ENCODE data around the gene ALG8. TPM values are rescaled to one million over a fixed set of nuclear protein-coding genes. Genes with fewer than 3 reads are reported as not detected.

ALG8 gene
- total and polyA plus RNA-seq, 3 experiments from 2014 or later, result 43.4 to 48.9 (median 46.9) TPM

DNA sequence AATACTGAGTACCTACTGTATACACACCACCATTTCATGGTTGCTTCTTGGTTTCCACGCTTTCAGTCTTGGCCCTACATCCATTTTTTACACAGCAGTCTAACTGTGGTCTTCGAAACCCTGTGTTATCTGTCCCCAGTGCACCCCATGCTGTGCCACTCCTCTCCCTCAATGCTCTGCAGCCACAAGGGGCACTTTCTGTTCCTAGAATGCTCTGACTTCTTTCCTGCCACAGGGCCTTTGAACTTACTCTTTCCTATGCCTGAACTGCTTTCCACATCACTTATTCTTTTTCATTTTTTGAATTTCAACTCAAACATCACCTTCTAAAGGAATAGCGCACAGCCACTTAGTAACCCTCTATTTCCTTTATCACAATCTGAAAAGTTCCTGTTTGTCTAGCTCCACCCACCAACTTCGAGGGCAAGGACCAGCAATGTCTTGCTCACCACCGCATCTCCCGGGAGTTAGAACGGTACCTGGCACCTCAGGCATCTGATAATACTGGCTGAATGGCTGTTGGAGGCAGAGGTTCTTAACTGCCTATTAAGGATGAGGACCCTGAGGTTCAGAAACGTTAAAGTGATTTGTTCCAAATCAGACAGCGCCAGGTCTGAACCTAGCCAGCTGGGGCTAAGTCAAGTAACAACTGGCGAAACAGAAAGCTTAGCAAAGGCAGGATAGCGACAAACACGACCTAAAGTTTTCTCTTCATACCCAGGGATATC is 568 bp downstream of the ALG8 start:
- peaks cover 0 to 1% of the 10 kb centered on the region in 2 donors for H3K27me3 Mint-ChIP-seq
- no peaks in the 10 kb centered on the region for H3K9me3 ChIP-seq (ENCODE audit: low read length)
- H3K4me1 ChIP-seq (ENCODE audit: insufficient read depth, low read length), result peaks cover 11% of the 10 kb centered on the region
- POLR2A ChIA-PET, result interaction anchor here (0.5 to 1.5 kb wide), 7 partner anchors 38 to 436 kb away, joined by 3 to 7 read pairs (median 4); partner anchors contain the start of genes GAB2, INTS4, KCTD21 and NARS2
- CTCF ChIA-PET, result interaction anchor here (0.9 to 1.9 kb wide), 6 partner anchors 11 to 426 kb away, joined by 3 to 8 read pairs (median 5); partner anchors contain the start of gene INTS4
- DNase-seq, result peak in 1 of 5 donors; percentile 6
- no peaks in the 10 kb centered on the region for H3K27me3 ChIP-seq (ENCODE audit: insufficient read depth, low read length, poor library complexity, severe bottlenecking)
- peak overlapping the region; percentile 75 for H3K4me3 ChIP-seq (ENCODE audit: low read length)
- peak overlapping the region; percentile 90 to 99 (median 95) for H3K4me3 Mint-ChIP-seq
- H3K4me1 Mint-ChIP-seq, result peaks cover 36 to 46% (median 44%) of the 10 kb centered on the region in 3 donors
- no peaks in the 10 kb centered on the region for H3K9me3 Mint-ChIP-seq
- no peaks in the 10 kb centered on the region for H3K36me3 ChIP-seq (ENCODE audit: insufficient read depth, low read length)
- H3K27ac ChIP-seq (ENCODE audit: low read depth, low read length), result peak overlapping the region; percentile 79
- H3K36me3 Mint-ChIP-seq, result peaks cover 4 to 39% (median 6%) of the 10 kb centered on the region in 3 donors
- peak overlapping the region; percentile 87 to 98 (median 94) for H3K27ac Mint-ChIP-seq

- ChIA-PET POLR2A (interaction anchor here (1.1 kb wide), 1 partner anchor 45 kb away, joined by 3 read pairs; no protein-coding TSS in a partner anchor), CTCF (interaction anchor here (0.7 to 1.9 kb wide), 3 partner anchors 60 to 426 kb away, joined by 3 to 6 read pairs (median 6); partner anchors contain the start of gene INTS4)
- H3K27ac ChIP-seq (ENCODE audit: low read depth, low read length), result no peak overlapping the region
- Mint-ChIP-seq H3K27ac (peak overlapping the region in 7 of 8 donors; percentile 83 to 97 (median 89)), H3K36me3 (peaks cover 4 to 38% (median 5%) of the 10 kb centered on the region in 3 donors), H3K27me3 (peaks cover 0 to 1% of the 10 kb centered on the region in 2 donors), H3K4me1 (peaks cover 36 to 46% (median 44%) of the 10 kb centered on the region in 3 donors), H3K4me3 (peak overlapping the region; percentile 46 to 97 (median 93)), H3K9me3 (no peaks in the 10 kb centered on the region)
- H3K27me3 ChIP-seq (ENCODE audit: insufficient read depth, low read length, poor library complexity, severe bottlenecking), result no peaks in the 10 kb centered on the region
- no peaks in the 10 kb centered on the region for H3K36me3 ChIP-seq (ENCODE audit: insufficient read depth, low read length)
- H3K4me3 ChIP-seq (ENCODE audit: low read length), result no peak overlapping the region
- no peaks in the 10 kb centered on the region for H3K9me3 ChIP-seq (ENCODE audit: low read length)
- no peak for DNase-seq
- peaks cover 11% of the 10 kb centered on the region for H3K4me1 ChIP-seq (ENCODE audit: insufficient read depth, low read length)
Measured at GRCh38 chr11:78138291-78138690, 1.1 kb downstream of the ALG8 start.

GRCh38 chr11:78132475-78132874 is 7.0 kb downstream of the ALG8 start:
- Histone ChIP-seq H3K4me3 (ENCODE audit: low read length) (no peak overlapping the region), H3K27ac (ENCODE audit: low read depth, low read length) (no peak overlapping the region), H3K4me1 (ENCODE audit: insufficient read depth, low read length) (no peaks in the 10 kb centered on the region), H3K27me3 (ENCODE audit: insufficient read depth, low read length, poor library complexity, severe bottlenecking) (no peaks in the 10 kb centered on the region), H3K36me3 (ENCODE audit: insufficient read depth, low read length) (no peaks in the 10 kb centered on the region), H3K9me3 (ENCODE audit: low read length) (no peaks in the 10 kb centered on the region)
- Mint-ChIP-seq H3K27me3 (no peaks in the 10 kb centered on the region), H3K36me3 (peaks cover 3 to 18% (median 4%) of the 10 kb centered on the region in 3 donors), H3K4me1 (peaks cover 14 to 24% (median 18%) of the 10 kb centered on the region in 3 donors), H3K27ac (peak overlapping the region in 1 of 8 donors; percentile 34), H3K9me3 (no peaks in the 10 kb centered on the region), H3K4me3 (no peak overlapping the region)
- ChIA-PET POLR2A (no interaction called here), CTCF (no interaction called here)
- DNase-seq, result no peak

- Mint-ChIP-seq H3K4me3 (no peak overlapping the region), H3K27ac (peak overlapping the region in 2 of 8 donors; percentile 5 to 54), H3K9me3 (no peaks in the 10 kb centered on the region), H3K27me3 (no peaks in the 10 kb centered on the region), H3K4me1 (peaks cover 10 to 20% (median 13%) of the 10 kb centered on the region in 3 donors), H3K36me3 (peaks cover 3 to 13% (median 4%) of the 10 kb centered on the region in 3 donors)
- DNase-seq, result no peak
- H3K27ac ChIP-seq (ENCODE audit: low read depth, low read length), result no peak overlapping the region
- H3K36me3 ChIP-seq (ENCODE audit: insufficient read depth, low read length), result no peaks in the 10 kb centered on the region
- ChIA-PET CTCF (interaction anchor here (0.6 to 1.0 kb wide), 2 partner anchors 8 to 13 kb away, joined by 3 to 4 read pairs; partner anchors contain the start of gene ALG8), POLR2A (no interaction called here)
- H3K9me3 ChIP-seq (ENCODE audit: low read length), result no peaks in the 10 kb centered on the region
- no peaks in the 10 kb centered on the region for H3K27me3 ChIP-seq (ENCODE audit: insufficient read depth, low read length, poor library complexity, severe bottlenecking)
- no peaks in the 10 kb centered on the region for H3K4me1 ChIP-seq (ENCODE audit: insufficient read depth, low read length)
- H3K4me3 ChIP-seq (ENCODE audit: low read length), result no peak overlapping the region
Measured at GRCh38 chr11:78131956-78132355, 7.5 kb downstream of the ALG8 start.

GRCh38 chr11:78127403-78127802 is 12.0 kb downstream of the ALG8 start:
- no peak overlapping the region for H3K27ac ChIP-seq (ENCODE audit: low read depth, low read length)
- peaks cover 11% of the 10 kb centered on the region for H3K36me3 ChIP-seq (ENCODE audit: insufficient read depth, low read length)
- Mint-ChIP-seq H3K27me3 (no peaks in the 10 kb centered on the region), H3K27ac (no peak overlapping the region), H3K4me3 (no peak overlapping the region), H3K36me3 (peaks cover 0 to 13% (median 1%) of the 10 kb centered on the region in 3 donors), H3K9me3 (no peaks in the 10 kb centered on the region), H3K4me1 (peaks cover 5 to 14% (median 13%) of the 10 kb centered on the region in 3 donors)
- ChIA-PET POLR2A (no interaction called here), CTCF (no interaction called here)
- no peak overlapping the region for H3K4me3 ChIP-seq (ENCODE audit: low read length)
- no peaks in the 10 kb centered on the region for H3K27me3 ChIP-seq (ENCODE audit: insufficient read depth, low read length, poor library complexity, severe bottlenecking)
- no peaks in the 10 kb centered on the region for H3K9me3 ChIP-seq (ENCODE audit: low read length)
- H3K4me1 ChIP-seq (ENCODE audit: insufficient read depth, low read length), result no peaks in the 10 kb centered on the region
- DNase-seq, result no peak

- Mint-ChIP-seq H3K4me1 (no peaks in the 10 kb centered on the region), H3K36me3 (peaks cover 4 to 55% (median 26%) of the 10 kb centered on the region in 3 donors), H3K4me3 (no peak overlapping the region), H3K27me3 (no peaks in the 10 kb centered on the region), H3K9me3 (no peaks in the 10 kb centered on the region), H3K27ac (peak overlapping the region in 1 of 8 donors; percentile 54)
- CTCF ChIA-PET, result no interaction called here
- no peak overlapping the region for H3K4me3 ChIP-seq (ENCODE audit: low read length)
- POLR2A ChIA-PET, result no interaction called here
- no peaks in the 10 kb centered on the region for H3K4me1 ChIP-seq (ENCODE audit: insufficient read depth, low read length)
- no peaks in the 10 kb centered on the region for H3K9me3 ChIP-seq (ENCODE audit: low read length)
- H3K27ac ChIP-seq (ENCODE audit: low read depth, low read length), result no peak overlapping the region
- DNase-seq, result no peak
- H3K36me3 ChIP-seq (ENCODE audit: insufficient read depth, low read length), result peaks cover 11% of the 10 kb centered on the region
- H3K27me3 ChIP-seq (ENCODE audit: insufficient read depth, low read length, poor library complexity, severe bottlenecking), result no peaks in the 10 kb centered on the region
Measured at GRCh38 chr11:78112582-78113275, 26.7 kb downstream of the ALG8 start.

GRCh38 chr11:78111298-78111697 is 28.1 kb downstream of the ALG8 start:
- no peaks in the 10 kb centered on the region for H3K27me3 ChIP-seq (ENCODE audit: insufficient read depth, low read length, poor library complexity, severe bottlenecking)
- H3K4me1 Mint-ChIP-seq, result no peaks in the 10 kb centered on the region
- no peaks in the 10 kb centered on the region for H3K27me3 Mint-ChIP-seq
- no peak overlapping the region for H3K4me3 ChIP-seq (ENCODE audit: low read length)
- H3K4me3 Mint-ChIP-seq, result no peak overlapping the region
- DNase-seq, result no peak
- POLR2A ChIA-PET, result no interaction called here
- no peaks in the 10 kb centered on the region for H3K9me3 Mint-ChIP-seq
- H3K9me3 ChIP-seq (ENCODE audit: low read length), result no peaks in the 10 kb centered on the region
- H3K36me3 Mint-ChIP-seq, result peaks cover 8 to 53% (median 22%) of the 10 kb centered on the region in 3 donors
- H3K4me1 ChIP-seq (ENCODE audit: insufficient read depth, low read length), result no peaks in the 10 kb centered on the region
- peaks cover 11% of the 10 kb centered on the region for H3K36me3 ChIP-seq (ENCODE audit: insufficient read depth, low read length)
- no peak overlapping the region for H3K27ac ChIP-seq (ENCODE audit: low read depth, low read length)
- H3K27ac Mint-ChIP-seq, result peak overlapping the region in 1 of 8 donors; percentile 20
- CTCF ChIA-PET, result interaction anchor here (0.9 kb wide), 1 partner anchor 8 kb away, joined by 4 read pairs; no protein-coding TSS in a partner anchor
